ENCODE results near the gene PPP3CB.

DNA sequence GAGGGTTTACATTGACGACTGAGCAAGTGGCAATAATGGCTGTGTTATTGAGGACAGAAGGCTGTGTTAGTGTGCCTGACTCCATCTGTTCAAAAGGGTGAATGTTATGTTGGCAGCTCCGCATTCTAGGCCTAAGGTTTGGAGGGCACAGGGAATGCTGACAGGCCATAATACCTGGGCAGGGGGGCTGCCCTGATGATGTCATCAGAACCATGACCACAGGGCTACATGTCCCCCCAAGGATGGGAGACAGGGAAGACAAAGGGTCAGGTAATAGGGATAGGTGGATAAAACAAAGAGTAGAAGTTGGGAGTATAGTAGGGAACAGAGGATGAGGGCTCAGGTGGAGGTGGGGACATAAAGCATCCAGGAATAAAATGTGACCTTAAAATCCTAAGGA lies 1.8 kb upstream of the PPP3CB start:
- TF ChIP-seq, protein P1, sequence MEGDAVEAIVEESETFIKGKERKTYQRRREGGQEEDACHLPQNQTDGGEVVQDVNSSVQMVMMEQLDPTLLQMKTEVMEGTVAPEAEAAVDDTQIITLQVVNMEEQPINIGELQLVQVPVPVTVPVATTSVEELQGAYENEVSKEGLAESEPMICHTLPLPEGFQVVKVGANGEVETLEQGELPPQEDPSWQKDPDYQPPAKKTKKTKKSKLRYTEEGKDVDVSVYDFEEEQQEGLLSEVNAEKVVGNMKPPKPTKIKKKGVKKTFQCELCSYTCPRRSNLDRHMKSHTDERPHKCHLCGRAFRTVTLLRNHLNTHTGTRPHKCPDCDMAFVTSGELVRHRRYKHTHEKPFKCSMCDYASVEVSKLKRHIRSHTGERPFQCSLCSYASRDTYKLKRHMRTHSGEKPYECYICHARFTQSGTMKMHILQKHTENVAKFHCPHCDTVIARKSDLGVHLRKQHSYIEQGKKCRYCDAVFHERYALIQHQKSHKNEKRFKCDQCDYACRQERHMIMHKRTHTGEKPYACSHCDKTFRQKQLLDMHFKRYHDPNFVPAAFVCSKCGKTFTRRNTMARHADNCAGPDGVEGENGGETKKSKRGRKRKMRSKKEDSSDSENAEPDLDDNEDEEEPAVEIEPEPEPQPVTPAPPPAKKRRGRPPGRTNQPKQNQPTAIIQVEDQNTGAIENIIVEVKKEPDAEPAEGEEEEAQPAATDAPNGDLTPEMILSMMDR (IDR thresholded peaks at IDR 0.05) = no peak
- TF ChIP-seq POLR2A (IDR thresholded peaks at IDR 0.05) = no peak

Measured in heart left ventricle (tissue), 13 donors.